Endothelial cell of umbilical vein (primary cell): ENCODE measurements around the gene TRMT6. TPM values are rescaled to one million over a fixed set of nuclear protein-coding genes. Genes with fewer than 3 reads are reported as not detected.

ENCODE experiments used
- BruUV-seq: library from RNA; stranded (reverse); fragments of 400-500 nt; replicated peaks from 2 replicates; lab custom pipeline; 2021; lab: Mats Ljungman, UMichigan
- CTCF ChIA-PET: fragments of 300-600, 350-600 bp; sonication (Branson Sonifier 250); formaldehyde crosslinking; loops from one replicate; lab custom pipeline; 2021; ENCODE audit warnings: antibody characterized with exemption, inconsistent platforms; lab: Charles Lee
- POLR2A ChIA-PET: fragments of 300-600, 350-600 bp; sonication (Branson Sonifier 250); formaldehyde crosslinking; loops from one replicate; lab custom pipeline; 2021; ENCODE audit warnings: antibody characterized with exemption, inconsistent platforms; lab: Charles Lee
- DNase-seq: peaks from one replicate; pipeline ENCODE4 v3.0.0-alpha.2; 2011; ENCODE audit warnings: low read depth, low spot score
- FAIRE-seq: peaks from 2 replicates; lab custom pipeline; 2011; peaks lifted over from hg19 to GRCh38; lab: Jason Lieb, UNC
- H2AFZ ChIP-seq: 2 replicates; pipeline ENCODE4 v1.6.0; 2012; ENCODE audit warnings: low read depth, low read length, control low read depth, inconsistent platforms
- H3K27ac ChIP-seq: 2 replicates; pipeline ENCODE4 v1.5.1; 2011; ENCODE audit warnings: low read depth, mild to moderate bottlenecking, control low read depth, low read length, moderate library complexity; ENCODE audit not compliant: insufficient read depth
- H3K27me3 ChIP-seq, 2 experiments: 2 replicates each; pipeline versions ENCODE4 v1.6.0 to v1.6.1; 2011; ENCODE audit warnings: low read length in 2 of 2, mixed read lengths in 1 of 2; ENCODE audit not compliant: control insufficient read depth in 2 of 2, insufficient read depth in 2 of 2
- H3K36me3 ChIP-seq, 2 experiments: 2 replicates in 1 of 2; 3 replicates in 1 of 2; pipeline ENCODE4 v1.5.1; 2011; ENCODE audit warnings: low read length in 2 of 2, mild to moderate bottlenecking in 1 of 2, moderate library complexity in 1 of 2; ENCODE audit not compliant: control insufficient read depth in 2 of 2, insufficient read depth in 2 of 2; ENCODE audit errors: extremely low read depth in 1 of 2
- H3K4me1 ChIP-seq: 3 replicates; pipeline ENCODE4 v1.5.1; 2011; ENCODE audit warnings: mild to moderate bottlenecking, low read length; ENCODE audit not compliant: control insufficient read depth, insufficient read depth; ENCODE audit errors: extremely low read depth
- H3K4me2 ChIP-seq: 2 replicates; pipeline ENCODE4 v1.6.1; 2011; ENCODE audit warnings: low read length, control low read depth, mixed read lengths; ENCODE audit not compliant: insufficient read depth
- H3K4me3 ChIP-seq, 3 experiments: fragments of 200-600 bp in 1 of 3; sonication (generic), shearing (Covaris generic) in 1 of 3; replicated peaks in 1 of 3; 2 replicates each; pipeline ENCODE4 v1.5.1; 2011 to 2016; ENCODE audit warnings: control low read depth in 3 of 3, low read length in 3 of 3, mild to moderate bottlenecking in 2 of 3, inconsistent platforms in 1 of 3, low read depth in 1 of 3, moderate library complexity in 1 of 3; ENCODE audit not compliant: insufficient read depth in 1 of 3
- H3K79me2 ChIP-seq: 2 replicates; pipeline ENCODE4 v1.6.0; 2012; ENCODE audit warnings: low read length, inconsistent platforms; ENCODE audit not compliant: control insufficient read depth, insufficient read depth
- H3K9ac ChIP-seq: replicated peaks from 2 replicates; pipeline ENCODE3; 2011; ENCODE audit warnings: low read length, control low read depth; ENCODE audit not compliant: insufficient read depth; ENCODE audit errors: extremely low read depth
- H3K9me1 ChIP-seq: replicated peaks from 3 replicates; pipeline ENCODE4 v1.6.0; 2011; ENCODE audit warnings: mild to moderate bottlenecking, low read length; ENCODE audit not compliant: control insufficient read depth, insufficient read depth; ENCODE audit errors: extremely low read depth
- H3K9me3 ChIP-seq: replicated peaks from 2 replicates; pipeline ENCODE4 v1.5.1; 2012; ENCODE audit warnings: low read length, inconsistent platforms; ENCODE audit not compliant: control insufficient read depth, insufficient read depth
- H4K20me1 ChIP-seq: replicated peaks from 2 replicates; pipeline ENCODE3; 2011; ENCODE audit warnings: mild to moderate bottlenecking, low read length; ENCODE audit not compliant: control insufficient read depth, insufficient read depth; ENCODE audit errors: extremely low read depth
- CTCF ChIP-seq, 2 donors: IDR thresholded peaks; 1 replicate in 1 of 2; 2 replicates in 1 of 2; pipeline ENCODE4 v1.5.1; 2011; ENCODE audit warnings: low read length in 2 of 2, mild to moderate bottlenecking in 2 of 2, moderate library complexity in 2 of 2, control low read depth in 1 of 2, inconsistent platforms in 1 of 2, low read depth in 1 of 2; ENCODE audit not compliant: insufficient read depth in 1 of 2; ENCODE audit errors: extremely low read depth in 1 of 2
- EZH2 ChIP-seq: IDR thresholded peaks from 2 replicates; pipeline ENCODE4 v1.6.1; 2012; ENCODE audit warnings: borderline replicate concordance, low read depth, mild to moderate bottlenecking, moderate library complexity, low read length, inconsistent platforms; ENCODE audit not compliant: severe bottlenecking
- FOS ChIP-seq: IDR thresholded peaks from 2 replicates; pipeline ENCODE4 v1.6.1; 2011; ENCODE audit warnings: mild to moderate bottlenecking, low read length, moderate library complexity, borderline replicate concordance; ENCODE audit not compliant: insufficient read depth
- GATA2 ChIP-seq: IDR thresholded peaks from 2 replicates; pipeline ENCODE4 v1.7.0; 2011; ENCODE audit warnings: low read depth, mild to moderate bottlenecking, moderate library complexity, mixed read lengths, low read length; ENCODE audit not compliant: insufficient read length, insufficient read depth
- JUN ChIP-seq: IDR thresholded peaks from 2 replicates; pipeline ENCODE4 v1.6.1; 2011; ENCODE audit warnings: borderline replicate concordance, low read depth; ENCODE audit not compliant: insufficient read length, insufficient read depth
- MAX ChIP-seq: IDR thresholded peaks from 2 replicates; pipeline ENCODE4 v1.6.1; 2011; ENCODE audit not compliant: insufficient read depth, insufficient read length
- MYC ChIP-seq: IDR thresholded peaks from one replicate; pipeline ENCODE4 v1.6.1; 2011; ENCODE audit warnings: mild to moderate bottlenecking, low read depth, low read length
- POLR2A ChIP-seq: IDR thresholded peaks from 2 replicates; pipeline ENCODE4 v1.6.1; 2012; ENCODE audit warnings: low read depth, mild to moderate bottlenecking, control low read depth, low read length
- POLR2AphosphoS5 ChIP-seq: IDR thresholded peaks from 2 replicates; pipeline ENCODE4 v1.6.1; 2012; ENCODE audit warnings: low read depth, mild to moderate bottlenecking, control low read depth, low read length, moderate library complexity; ENCODE audit not compliant: insufficient read depth
- dilution Hi-C: fragments of 300-500 bp; cut with MboI; formaldehyde crosslinking; loops from one replicate; pipeline ENCODE4 v1.15.0; 2019; ENCODE audit warnings: low sequenced_read_pairs; ENCODE audit not compliant: extremely low pct_ligation_motif_present
- intact Hi-C: fragments of 100-400 bp; cut with micrococcal nuclease; formaldehyde crosslinking; loops from one replicate; pipeline ENCODE4 v1.10.0; 2022
- polyA plus RNA-seq, 4 experiments: library from polyadenylated mRNA; depleted of rRNA in 3 of 4; stranded (reverse) in 3 of 4; unstranded in 1 of 4; fragments of >200 nt; gene quantifications; 2 replicates each; pipeline versions ENCODE4 v1.2.1 to v1.2.3, GENCODE V29; 2011 to 2012; ENCODE audit warnings: missing spikeins in 1 of 4
- total RNA-seq: library from RNA; stranded (reverse); gene quantifications from 2 replicates; pipeline ENCODE4 v1.2.3, GENCODE V29; 2021

Gene TRMT6
- total and polyA plus RNA-seq, 2 donors (not counting 3 experiments of a cell fraction or from before 2014, with no cell fraction given) = 4.1 to 12.0 TPM

GRCh38 chr20:5980720-5981538 lies 30.6 kb upstream of the TRMT6 start:
- H3K27ac ChIP-seq = no peak overlapping the region
- no TSS peak for BruUV-seq
- POLR2A ChIA-PET = no interaction called here
- H3K79me2 ChIP-seq = no peaks in the 10 kb centered on the region
- H3K9me1 ChIP-seq = no peaks in the 10 kb centered on the region
- H3K36me3 ChIP-seq = no peaks in the 10 kb centered on the region
- dilution Hi-C loops (no loop called here), intact Hi-C loops (no loop called here)
- H3K27me3 ChIP-seq = no peaks in the 10 kb centered on the region
- CTCF ChIA-PET = interaction anchor here (0.6 to 1.5 kb wide), 4 partner anchors 10 to 452 kb away, joined by 3 to 6 read pairs (median 4); no protein-coding TSS in a partner anchor
- no peaks in the 10 kb centered on the region for H4K20me1 ChIP-seq
- H3K4me3 ChIP-seq = no peak overlapping the region
- no peak overlapping the region for H3K4me2 ChIP-seq
- H2AFZ ChIP-seq = no peak overlapping the region
- no peaks in the 10 kb centered on the region for H3K9me3 ChIP-seq
- no peak overlapping the region for H3K9ac ChIP-seq
- DNase-seq (no peak), FAIRE-seq (no peak)
- H3K4me1 ChIP-seq = no peaks in the 10 kb centered on the region
- no peak for TF ChIP-seq GATA2
- no peak for TF ChIP-seq CTCF (IDR thresholded peaks at IDR 0.05; ENCODE audit: extremely low read depth in 1 of 2, insufficient read depth in 1 of 2, low read depth in 1 of 2, low read length in 2 of 2)
- TF ChIP-seq MYC = no peak

- FAIRE-seq = no peak
- Histone ChIP-seq H3K27me3 (no peaks in the 10 kb centered on the region), H3K4me1 (no peaks in the 10 kb centered on the region), H4K20me1 (no peaks in the 10 kb centered on the region), H3K79me2 (no peaks in the 10 kb centered on the region), H3K9me3 (no peaks in the 10 kb centered on the region), H3K27ac (no peak overlapping the region), H3K9me1 (no peaks in the 10 kb centered on the region), H3K4me2 (no peak overlapping the region), H3K9ac (no peak overlapping the region), H3K36me3 (no peaks in the 10 kb centered on the region), H2AFZ (no peak overlapping the region), H3K4me3 (no peak overlapping the region)
- no peak for DNase-seq
- ChIA-PET POLR2A (no interaction called here), CTCF (no interaction called here)
- dilution Hi-C loops = no loop called here
- TF ChIP-seq FOS (no peak), GATA2 (no peak), MAX (no peak), CTCF (IDR thresholded peaks at IDR 0.05; ENCODE audit: extremely low read depth in 1 of 2, insufficient read depth in 1 of 2, low read depth in 1 of 2, low read length in 2 of 2) (no peak), MYC (no peak), JUN (no peak), EZH2 (no peak), POLR2A (no peak), POLR2AphosphoS5 (no peak)
- BruUV-seq = no TSS peak
- intact Hi-C loops = no loop called here
Observed at GRCh38 chr20:5979801-5980200, 29.5 kb upstream of the TRMT6 start.
